ENCODE results near the gene GRM4. TPM values are rescaled to one million over a fixed set of nuclear protein-coding genes. Genes with fewer than 3 reads are reported as not detected.
"Not testable (repeated sequence)": the region's sequence is repeated elsewhere in the genome, so short reads cannot be mapped to it uniquely, and the experiment has no call there.

The GRM4 gene
- 23.9 and 35.3 TPM in 2 replicates for total RNA-seq (2014; rRNA removed; shearing (Covaris generic))

DNA sequence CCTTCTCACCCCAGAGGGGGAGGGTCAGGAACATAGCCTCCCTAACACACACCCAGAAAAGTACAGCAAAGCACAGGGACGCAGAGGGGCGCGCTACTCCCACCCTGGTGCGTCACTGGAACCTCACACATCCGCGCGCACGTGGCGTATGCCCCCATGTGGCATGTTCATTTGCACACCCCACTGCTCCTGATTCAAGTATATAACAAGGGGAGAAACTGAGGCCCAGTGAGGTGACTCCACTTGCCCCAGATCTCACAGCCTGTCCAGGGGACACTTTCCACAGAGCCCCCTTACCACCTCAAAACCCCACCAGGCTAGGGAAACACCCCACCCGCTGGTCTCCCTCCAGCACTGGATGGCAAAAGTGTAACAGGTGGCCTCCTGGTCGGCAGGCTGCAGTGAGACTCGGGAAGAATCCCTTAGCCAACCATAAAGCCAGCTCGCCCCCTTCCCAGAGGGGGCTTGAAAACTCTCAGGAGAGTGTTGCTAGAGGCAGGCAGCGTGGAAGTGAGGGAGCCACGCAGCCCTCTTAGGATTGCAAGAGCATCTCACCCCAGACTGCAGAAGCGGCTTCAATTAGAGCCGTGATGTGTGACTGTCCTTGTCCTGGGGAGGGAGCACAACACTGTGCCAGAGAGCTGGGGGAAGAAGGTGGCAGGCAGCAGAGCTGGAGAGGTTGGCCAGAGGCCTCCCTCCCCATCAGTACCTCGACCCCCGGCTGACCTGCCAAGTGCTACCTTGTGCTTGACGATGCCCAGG, at the start of gene GRM4:
TSS of gene GRM4 (minus strand) at position 67 of the 762 bp plus-strand sequence. CDS start 12,591 bp downstream, outside the sequence.
- Histone ChIP-seq H3K27me3 (ENCODE audit: control insufficient read depth, insufficient read depth, low read length) (peaks cover 43% of the 10 kb centered on the region), H3K36me3 (replicated peaks; ENCODE audit: control insufficient read depth, insufficient read depth, low read length) (no peaks in the 10 kb centered on the region), H3K4me3 (ENCODE audit: insufficient read depth, low read depth, low read length) (peak within 1 kb of the TSS; percentile 80)
- DNase-seq = peak; percentile 67

DNA sequence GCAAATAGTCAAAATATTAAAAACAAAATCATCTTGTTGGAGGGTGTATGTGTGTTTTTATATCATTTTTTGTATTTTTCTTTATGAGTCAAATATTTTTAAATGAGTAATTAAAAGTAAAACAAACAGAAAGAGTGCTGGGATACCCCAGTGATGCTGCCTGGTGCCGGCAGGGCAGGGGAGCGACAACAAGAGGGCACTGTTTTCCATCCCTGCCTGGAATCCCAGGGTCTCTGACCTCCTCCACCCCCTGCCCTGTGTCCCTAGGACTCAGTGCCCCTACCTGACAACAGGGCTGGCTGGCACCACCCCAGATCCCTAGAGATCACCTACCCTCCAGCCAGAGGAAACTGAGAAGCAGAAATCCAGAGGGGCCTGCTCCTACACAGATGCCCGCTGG, 48.9 kb upstream of the GRM4 start:
- Histone ChIP-seq H3K36me3 (replicated peaks; ENCODE audit: control insufficient read depth, insufficient read depth, low read length) (no peaks in the 10 kb centered on the region), H3K27me3 (ENCODE audit: control insufficient read depth, insufficient read depth, low read length) (peaks cover 6% of the 10 kb centered on the region), H3K4me3 (ENCODE audit: insufficient read depth, low read depth, low read length) (no peak overlapping the region)
- peak; percentile 83 for DNase-seq

DNA sequence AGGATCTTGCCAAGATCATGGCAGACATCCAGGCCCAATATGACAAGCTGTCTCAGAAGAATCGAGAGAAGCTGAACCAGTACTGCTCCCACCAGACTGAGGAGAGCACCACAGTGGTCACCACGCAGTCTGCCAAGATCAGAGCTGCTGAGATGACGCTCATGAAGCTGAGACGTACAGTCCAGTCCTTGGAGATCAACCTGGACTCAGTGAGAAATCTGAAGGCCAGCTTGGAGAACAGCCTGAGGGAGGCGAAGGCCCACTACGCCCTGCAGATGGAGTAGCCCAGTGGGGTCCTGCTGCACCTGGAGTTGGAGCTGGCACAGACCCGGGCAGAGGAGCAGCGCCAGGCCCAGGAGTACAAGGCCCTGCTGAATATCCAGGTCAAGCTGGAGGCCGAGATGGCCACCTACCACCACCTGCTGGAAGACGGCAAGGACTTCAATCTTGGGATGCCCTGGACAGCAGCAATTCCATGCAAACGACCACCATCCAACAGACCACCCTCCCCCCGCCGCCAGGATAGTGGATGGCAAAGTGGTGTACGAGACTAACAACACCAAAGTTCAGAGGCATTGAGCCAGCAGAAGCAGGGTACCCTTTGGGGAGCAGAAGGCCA, 44.7 kb upstream of the GRM4 start:
- DNase-seq = peak; percentile 37
- Histone ChIP-seq H3K4me3 (ENCODE audit: insufficient read depth, low read depth, low read length) (no peak overlapping the region), H3K36me3 (replicated peaks; ENCODE audit: control insufficient read depth, insufficient read depth, low read length) (no peaks in the 10 kb centered on the region), H3K27me3 (ENCODE audit: control insufficient read depth, insufficient read depth, low read length) (peaks cover 2% of the 10 kb centered on the region)

DNA sequence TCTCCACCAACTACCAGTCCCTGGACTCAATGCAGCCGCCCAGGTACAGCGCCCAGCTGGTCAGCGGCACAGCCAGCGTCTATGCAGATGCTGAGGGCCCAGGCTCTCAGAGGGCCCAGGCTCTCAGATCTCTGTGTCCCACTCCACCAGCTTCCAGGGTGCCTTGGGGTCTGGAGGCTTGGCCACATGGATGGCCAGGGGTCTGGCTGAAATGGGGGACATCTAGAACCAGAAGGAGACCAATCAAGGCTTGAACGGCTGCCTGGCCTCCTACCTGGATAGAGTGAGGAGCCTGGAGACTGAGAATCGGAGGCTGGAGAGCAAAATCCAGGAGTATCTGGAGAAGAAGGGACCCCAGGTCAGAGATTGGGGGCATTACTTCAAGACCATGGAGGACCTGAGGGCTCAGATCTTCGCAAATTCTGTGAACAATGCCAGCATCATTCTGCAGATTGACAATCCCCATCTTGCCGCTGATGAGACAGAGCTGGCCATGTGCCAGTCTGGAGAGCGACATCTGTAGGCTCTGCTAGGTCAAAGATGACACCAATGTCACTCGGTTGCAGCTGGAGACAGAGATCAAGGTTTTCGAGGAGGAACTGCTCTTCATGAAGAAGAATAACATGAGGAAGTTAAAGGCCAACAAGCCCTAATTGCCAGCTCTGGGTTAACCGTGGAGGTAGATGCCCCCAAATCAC, 44.1 kb upstream of the GRM4 start:
- DNase-seq = peak; percentile 13
- no peaks in the 10 kb centered on the region for H3K36me3 ChIP-seq (replicated peaks; ENCODE audit: control insufficient read depth, insufficient read depth, low read length)
- no peak overlapping the region for H3K4me3 ChIP-seq (ENCODE audit: insufficient read depth, low read depth, low read length)
- H3K27me3 ChIP-seq (ENCODE audit: control insufficient read depth, insufficient read depth, low read length) = no peaks in the 10 kb centered on the region

DNA sequence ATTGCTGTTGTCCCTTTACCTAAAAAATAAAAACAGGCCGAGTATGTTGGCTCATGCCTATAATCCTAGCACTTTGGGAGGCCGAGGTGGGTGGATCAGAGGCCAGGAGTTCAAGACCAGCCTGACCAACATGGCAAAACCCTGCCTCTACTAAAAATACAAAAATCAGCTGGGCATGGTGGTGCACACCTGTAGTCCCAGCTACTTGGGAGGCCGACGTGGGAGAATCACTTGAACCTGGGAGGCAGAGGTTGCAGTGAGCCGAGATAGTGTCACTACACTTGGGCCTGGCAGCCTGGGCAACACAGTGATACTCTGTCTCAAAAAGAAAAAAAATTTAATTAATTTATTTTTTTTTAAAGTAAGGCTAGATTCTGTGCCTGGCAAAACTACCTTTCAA, 38.8 kb upstream of the GRM4 start:
- H3K27me3 ChIP-seq (ENCODE audit: control insufficient read depth, insufficient read depth, low read length); H3K4me3 ChIP-seq (ENCODE audit: insufficient read depth, low read depth, low read length); H3K36me3 ChIP-seq (replicated peaks; ENCODE audit: control insufficient read depth, insufficient read depth, low read length); DNase-seq: not testable (repeated sequence)

DNA sequence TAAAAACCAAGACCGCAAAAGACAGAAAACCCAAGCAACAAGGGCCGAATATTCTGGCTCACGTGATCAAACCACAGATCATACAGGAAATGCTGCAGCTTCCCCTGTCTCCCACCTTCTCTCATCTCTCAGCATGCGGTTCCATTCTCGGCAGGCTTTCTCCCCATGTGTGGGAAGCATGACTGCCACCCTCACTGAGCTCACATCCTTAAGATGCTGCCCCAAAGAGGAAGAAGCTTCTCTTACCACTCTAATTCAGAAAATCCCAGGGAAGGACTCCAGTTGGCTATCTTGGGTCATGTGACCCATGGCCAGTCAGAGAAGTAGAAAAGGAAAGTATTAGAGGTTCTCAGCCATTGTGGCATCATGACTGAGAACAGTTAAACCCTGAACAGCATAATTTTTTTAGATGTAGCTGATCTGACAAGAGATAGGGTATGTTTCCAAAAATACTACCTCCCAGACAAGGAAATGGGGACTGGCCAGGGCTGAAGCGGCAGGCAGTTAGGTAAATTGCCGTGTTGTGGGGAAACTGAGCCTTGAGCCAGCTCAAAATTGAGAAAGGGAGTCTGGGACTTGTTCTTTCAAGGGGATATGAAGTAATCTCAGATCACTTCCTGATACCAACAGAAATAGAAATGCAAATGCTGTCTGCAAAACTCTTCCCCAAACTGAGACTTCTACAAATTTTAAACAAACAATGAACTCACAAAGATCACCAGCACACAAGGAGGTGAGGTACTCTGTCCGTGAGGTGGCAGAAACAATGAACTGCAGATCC, 37.1 kb upstream of the GRM4 start:
- peak; percentile 57 for DNase-seq

DNA sequence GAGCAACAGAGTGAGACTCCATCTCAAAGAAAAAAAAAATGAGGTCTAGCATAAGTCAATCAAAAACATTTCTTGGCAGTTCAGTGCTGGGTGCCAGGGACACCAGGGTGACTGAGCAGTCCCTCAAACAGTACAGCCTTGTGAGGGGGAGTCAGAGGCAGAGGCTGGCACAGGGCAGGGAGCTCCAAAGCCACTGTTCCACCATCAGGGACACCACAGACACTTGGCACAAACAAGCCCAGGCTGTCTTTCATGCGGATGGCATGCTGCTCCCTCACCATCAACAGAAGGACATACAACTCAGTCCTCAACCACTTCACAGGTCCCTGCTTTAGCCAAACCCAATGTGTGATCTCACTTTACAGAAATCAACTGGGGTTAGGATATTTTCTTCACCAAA, 36.0 kb upstream of the GRM4 start:
- peak; percentile 13 for DNase-seq
- H3K27me3 ChIP-seq (ENCODE audit: control insufficient read depth, insufficient read depth, low read length) = no peaks in the 10 kb centered on the region
- H3K36me3 ChIP-seq (replicated peaks; ENCODE audit: control insufficient read depth, insufficient read depth, low read length) = no peaks in the 10 kb centered on the region
- no peak overlapping the region for H3K4me3 ChIP-seq (ENCODE audit: insufficient read depth, low read depth, low read length)

More for the DNA sequence above, 37.1 kb upstream of the GRM4 start:
- Histone ChIP-seq H3K36me3 (replicated peaks; ENCODE audit: control insufficient read depth, insufficient read depth, low read length) (no peaks in the 10 kb centered on the region), H3K4me3 (ENCODE audit: insufficient read depth, low read depth, low read length) (no peak overlapping the region), H3K27me3 (ENCODE audit: control insufficient read depth, insufficient read depth, low read length) (no peaks in the 10 kb centered on the region)

DNA sequence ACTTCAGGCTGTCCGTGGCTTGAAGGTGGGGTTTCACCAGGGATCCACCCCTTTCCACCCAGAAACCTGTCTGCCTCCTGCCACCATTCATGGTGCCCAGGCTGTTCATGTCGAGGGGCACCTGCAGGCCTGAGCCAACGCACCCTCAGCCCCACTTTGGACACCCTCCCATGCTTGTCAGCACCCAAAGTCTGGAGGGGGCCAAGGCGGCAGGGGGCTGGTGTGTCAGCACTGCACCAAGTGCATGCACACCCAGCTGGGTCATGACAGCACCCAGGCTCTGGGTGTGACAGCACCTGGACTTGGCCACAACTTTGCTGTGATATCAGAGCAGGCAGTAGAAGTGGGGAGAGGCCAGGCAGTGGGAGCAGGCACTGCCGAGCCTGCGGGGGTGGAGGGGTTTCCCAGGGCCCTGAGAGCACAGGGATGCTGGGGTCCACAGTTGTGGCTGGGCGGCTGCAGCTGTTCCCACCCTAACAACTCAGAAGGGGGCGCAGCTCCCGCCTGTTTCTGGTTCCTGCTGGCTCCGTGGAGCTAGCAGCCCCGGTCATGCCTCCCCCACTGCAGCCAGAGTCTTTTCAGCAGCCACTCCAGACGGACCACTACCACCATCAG, 33.3 kb upstream of the GRM4 start:
- Histone ChIP-seq H3K4me3 (ENCODE audit: insufficient read depth, low read depth, low read length) (no peak overlapping the region), H3K36me3 (replicated peaks; ENCODE audit: control insufficient read depth, insufficient read depth, low read length) (no peaks in the 10 kb centered on the region), H3K27me3 (ENCODE audit: control insufficient read depth, insufficient read depth, low read length) (no peaks in the 10 kb centered on the region)
- peak; percentile 70 for DNase-seq

DNA sequence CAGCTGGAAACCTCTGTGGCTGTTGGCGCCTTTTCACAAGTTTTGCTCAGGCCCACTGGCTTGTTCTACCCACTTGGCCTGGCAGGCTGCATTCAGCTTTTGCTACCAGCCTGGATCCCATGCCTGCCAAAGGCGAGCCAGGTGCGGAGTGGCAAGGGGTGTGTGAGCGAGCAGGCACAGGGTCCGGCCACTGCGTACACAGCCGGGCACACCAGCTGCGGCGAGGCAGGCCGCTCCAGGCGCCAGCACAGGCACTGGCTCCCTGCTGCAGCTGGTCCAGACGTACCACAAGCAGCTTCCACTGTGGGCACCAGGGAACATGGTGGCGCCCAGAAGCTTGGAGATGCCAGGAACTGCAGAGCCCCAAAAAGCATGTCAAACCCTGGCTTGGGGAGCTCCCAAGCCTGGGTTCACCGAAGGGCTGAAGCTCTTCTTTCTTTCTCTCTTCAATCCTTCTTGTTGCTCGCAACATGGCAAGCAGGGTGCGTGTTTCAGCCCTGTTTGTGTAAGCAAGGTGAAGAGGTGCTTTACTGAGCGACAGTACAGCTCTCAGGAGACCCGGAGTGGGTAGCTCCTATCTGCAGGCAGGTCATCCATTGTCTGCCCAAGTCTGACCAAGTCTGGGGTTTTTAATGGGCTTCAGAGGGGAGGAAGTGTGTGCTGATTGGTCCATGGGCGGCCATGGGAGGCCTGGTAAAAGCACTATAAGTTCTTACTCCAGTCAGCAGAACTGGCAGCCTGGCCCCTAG, 32.6 kb upstream of the GRM4 start:
- Histone ChIP-seq H3K36me3 (replicated peaks; ENCODE audit: control insufficient read depth, insufficient read depth, low read length) (no peaks in the 10 kb centered on the region), H3K4me3 (ENCODE audit: insufficient read depth, low read depth, low read length) (no peak overlapping the region), H3K27me3 (ENCODE audit: control insufficient read depth, insufficient read depth, low read length) (no peaks in the 10 kb centered on the region; the same call in 1 of the 2 replicates)
- peak; percentile 19 for DNase-seq

DNA sequence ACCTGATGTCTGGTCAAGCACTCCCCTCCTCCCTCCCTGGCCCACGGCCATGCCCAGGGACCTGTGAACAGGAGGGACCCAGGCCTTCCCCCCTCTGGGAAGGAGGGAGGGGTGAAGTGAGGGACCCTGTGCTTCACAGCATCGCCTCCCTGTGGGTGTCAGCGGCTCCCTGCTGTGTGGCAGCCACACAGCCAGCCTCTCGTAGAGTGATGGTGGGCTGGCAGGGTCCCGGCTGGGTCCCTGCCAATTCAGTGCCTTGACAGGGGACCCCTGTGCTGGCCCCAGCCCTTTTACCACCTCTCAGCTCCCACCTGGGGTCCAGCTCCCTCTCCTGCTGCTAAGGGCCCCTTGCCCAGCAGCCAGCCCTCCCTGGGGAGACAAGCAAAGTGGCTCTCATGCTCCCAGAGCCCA, 31.3 kb upstream of the GRM4 start:
- peak; percentile 33 for DNase-seq
- Histone ChIP-seq H3K36me3 (replicated peaks; ENCODE audit: control insufficient read depth, insufficient read depth, low read length) (no peaks in the 10 kb centered on the region), H3K27me3 (ENCODE audit: control insufficient read depth, insufficient read depth, low read length) (no peaks in the 10 kb centered on the region; the same call in 1 of the 2 replicates), H3K4me3 (ENCODE audit: insufficient read depth, low read depth, low read length) (no peak overlapping the region)

DNA sequence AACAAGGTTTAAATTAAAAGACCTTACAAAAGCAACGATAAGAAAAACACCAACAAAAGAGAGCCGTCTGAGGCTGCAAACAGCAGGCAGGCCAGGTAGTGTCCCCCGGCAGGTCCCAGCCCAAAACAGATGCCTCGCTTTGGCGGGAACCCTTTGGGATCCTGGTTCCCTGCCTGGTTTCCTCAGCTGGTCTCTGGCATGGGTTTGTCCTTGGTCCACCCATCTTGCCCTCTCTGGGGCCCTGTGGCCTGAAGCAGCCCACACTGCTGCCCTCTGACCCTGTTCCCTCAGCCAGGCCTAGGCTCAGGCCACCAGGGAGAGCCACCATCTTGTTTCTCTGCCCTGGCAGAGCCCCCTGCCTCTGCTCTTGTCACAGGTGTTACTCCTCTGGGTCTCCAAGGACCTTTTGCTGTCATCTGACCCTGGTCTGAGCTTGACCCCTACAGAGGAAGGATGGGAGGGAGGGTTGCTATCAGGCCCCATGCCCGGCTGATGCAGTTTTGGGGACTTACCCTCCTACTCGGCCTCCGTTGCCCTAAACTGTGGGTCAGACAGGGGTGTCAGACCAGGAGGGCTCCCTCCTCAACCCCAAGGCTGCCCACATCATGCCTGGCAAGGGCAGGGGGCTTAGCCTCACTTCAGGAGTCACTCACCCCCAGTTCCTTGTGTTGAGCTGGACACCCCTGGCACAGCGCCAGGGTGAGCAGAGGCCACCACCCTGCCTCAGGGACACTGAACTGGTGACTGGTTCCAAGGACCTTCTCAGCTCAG, 30.6 kb upstream of the GRM4 start:
- H3K27me3 ChIP-seq (ENCODE audit: control insufficient read depth, insufficient read depth, low read length) = no peaks in the 10 kb centered on the region; the same call in 1 of the 2 replicates
- H3K36me3 ChIP-seq (replicated peaks; ENCODE audit: control insufficient read depth, insufficient read depth, low read length) = no peaks in the 10 kb centered on the region
- DNase-seq = peak; percentile 22
- no peak overlapping the region for H3K4me3 ChIP-seq (ENCODE audit: insufficient read depth, low read depth, low read length)

DNA sequence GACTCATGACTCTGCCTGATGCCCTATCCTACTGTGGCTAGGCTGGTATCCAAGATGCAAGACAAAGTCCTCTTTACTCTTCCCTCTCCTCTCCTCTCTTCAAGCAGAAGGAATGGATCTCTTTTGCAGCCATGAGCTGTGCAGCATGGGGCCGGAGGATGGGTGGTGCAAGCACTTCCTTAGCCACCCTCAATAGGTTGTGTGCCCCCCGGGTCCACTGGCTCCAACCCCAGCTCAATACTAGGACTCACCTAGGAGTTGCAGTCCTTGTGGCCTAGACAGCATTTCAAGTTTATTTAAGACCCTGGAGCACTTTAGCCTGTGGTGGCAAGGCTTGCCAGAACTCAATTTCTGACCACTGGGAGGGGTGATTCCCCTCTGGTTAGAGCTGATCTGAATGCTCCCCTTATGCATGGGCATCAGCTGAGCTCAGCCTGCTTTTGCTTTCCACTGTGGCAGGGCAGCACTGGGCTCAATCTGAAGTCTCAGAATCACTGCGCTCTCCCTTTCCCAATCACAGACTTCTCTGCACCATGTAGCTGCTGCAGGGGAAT, 29.0 kb upstream of the GRM4 start:
- Histone ChIP-seq H3K36me3 (replicated peaks; ENCODE audit: control insufficient read depth, insufficient read depth, low read length) (no peaks in the 10 kb centered on the region), H3K27me3 (ENCODE audit: control insufficient read depth, insufficient read depth, low read length) (no peaks in the 10 kb centered on the region; the same call in 1 of the 2 replicates), H3K4me3 (ENCODE audit: insufficient read depth, low read depth, low read length) (no peak overlapping the region)
- peak; percentile 21 for DNase-seq
